ENCODE data around the gene TNS3.

TNS3 gene

GRCh38 chr7:47371733-47372368 lies 210.1 kb downstream of the TNS3 start:
- Histone ChIP-seq H3F3A (ENCODE audit: insufficient read depth, low read length) (no peaks in the 10 kb centered on the region), H3K27me3 (replicated peaks; ENCODE audit: insufficient read depth, low read length) (no peaks in the 10 kb centered on the region), H3K79me2 (ENCODE audit: low read length) (peaks cover 99% of the 10 kb centered on the region), H2AFZ (ENCODE audit: low read length) (no peak overlapping the region), H3K4me3 (ENCODE audit: low read length) (no peak overlapping the region), H4K20me1 (ENCODE audit: insufficient read depth, low read length) (peaks cover 18% of the 10 kb centered on the region; the same call in 1 of the 2 replicates), H3K27ac (ENCODE audit: low read length) (no peak overlapping the region), H3K4me2 (ENCODE audit: low read depth, low read length) (no peak overlapping the region), H3K36me3 (replicated peaks; ENCODE audit: insufficient read depth, low read length) (peaks cover 9% of the 10 kb centered on the region), H3K9ac (ENCODE audit: low read length) (no peak overlapping the region), H3K9me3 (replicated peaks; ENCODE audit: insufficient read depth, low read length) (no peaks in the 10 kb centered on the region), H3K4me1 (ENCODE audit: low read length) (no peaks in the 10 kb centered on the region), H3K9me2 (replicated peaks; ENCODE audit: insufficient read depth, low read length) (no peaks in the 10 kb centered on the region)
- TF ChIP-seq EZH2 (optimal IDR thresholded peaks at IDR 0.05; ENCODE audit: low read depth, low read length): no peak
- no peak for TF ChIP-seq EZH2phosphoT487 (IDR thresholded peaks at IDR 0.05; ENCODE audit: low read length)
- TF ChIP-seq CTCF (IDR thresholded peaks at IDR 0.05; ENCODE audit: low read length): no peak
- no peak for DNase-seq

- no peak overlapping the region for H3K4me3 ChIP-seq (ENCODE audit: low read length)
- no peak for DNase-seq
- no peaks in the 10 kb centered on the region for H3K9me2 ChIP-seq (replicated peaks; ENCODE audit: insufficient read depth, low read length)
- H3F3A ChIP-seq (ENCODE audit: insufficient read depth, low read length): no peaks in the 10 kb centered on the region
- H3K36me3 ChIP-seq (replicated peaks; ENCODE audit: insufficient read depth, low read length): peaks cover 9% of the 10 kb centered on the region
- no peaks in the 10 kb centered on the region for H3K4me1 ChIP-seq (ENCODE audit: low read length)
- H3K79me2 ChIP-seq (ENCODE audit: low read length): peaks cover 99% of the 10 kb centered on the region
- H3K4me2 ChIP-seq (ENCODE audit: low read depth, low read length): no peak overlapping the region
- H3K9me3 ChIP-seq (replicated peaks; ENCODE audit: insufficient read depth, low read length): no peaks in the 10 kb centered on the region
- no peaks in the 10 kb centered on the region for H3K27me3 ChIP-seq (replicated peaks; ENCODE audit: insufficient read depth, low read length)
- no peak overlapping the region for H3K27ac ChIP-seq (ENCODE audit: low read length)
- TF ChIP-seq EZH2 (optimal IDR thresholded peaks at IDR 0.05; ENCODE audit: low read depth, low read length) (no peak), EZH2phosphoT487 (IDR thresholded peaks at IDR 0.05; ENCODE audit: low read length) (no peak), CTCF (IDR thresholded peaks at IDR 0.05; ENCODE audit: low read length) (no peak)
- peaks cover 18% of the 10 kb centered on the region; the same call in 1 of the 2 replicates for H4K20me1 ChIP-seq (ENCODE audit: insufficient read depth, low read length)
- H3K9ac ChIP-seq (ENCODE audit: low read length): no peak overlapping the region
- H2AFZ ChIP-seq (ENCODE audit: low read length): no peak overlapping the region
Observed at GRCh38 chr7:47371317-47371716, 210.6 kb downstream of the TNS3 start.

GRCh38 chr7:47370461-47371042 lies 211.4 kb downstream of the TNS3 start:
- Histone ChIP-seq H3K4me3 (ENCODE audit: low read length) (no peak overlapping the region), H3K27ac (ENCODE audit: low read length) (no peak overlapping the region), H3K27me3 (replicated peaks; ENCODE audit: insufficient read depth, low read length) (no peaks in the 10 kb centered on the region), H3F3A (ENCODE audit: insufficient read depth, low read length) (no peaks in the 10 kb centered on the region), H3K9me3 (replicated peaks; ENCODE audit: insufficient read depth, low read length) (no peaks in the 10 kb centered on the region), H4K20me1 (ENCODE audit: insufficient read depth, low read length) (peaks cover 18% of the 10 kb centered on the region; the same call in 1 of the 2 replicates), H3K36me3 (replicated peaks; ENCODE audit: insufficient read depth, low read length) (peaks cover 9% of the 10 kb centered on the region), H2AFZ (ENCODE audit: low read length) (no peak overlapping the region), H3K9ac (ENCODE audit: low read length) (no peak overlapping the region), H3K9me2 (replicated peaks; ENCODE audit: insufficient read depth, low read length) (no peaks in the 10 kb centered on the region), H3K4me2 (ENCODE audit: low read depth, low read length) (no peak overlapping the region), H3K79me2 (ENCODE audit: low read length) (peaks cover 99% of the 10 kb centered on the region), H3K4me1 (ENCODE audit: low read length) (no peaks in the 10 kb centered on the region)
- no peak for DNase-seq
- TF ChIP-seq EZH2phosphoT487 (IDR thresholded peaks at IDR 0.05; ENCODE audit: low read length): no peak

- peaks cover 99% of the 10 kb centered on the region for H3K79me2 ChIP-seq (ENCODE audit: low read length)
- H4K20me1 ChIP-seq (ENCODE audit: insufficient read depth, low read length): peaks cover 18% of the 10 kb centered on the region; the same call in 1 of the 2 replicates
Observed at GRCh38 chr7:47369736-47370135, 212.2 kb downstream of the TNS3 start.

More at GRCh38 chr7:47369736-47370135, 212.2 kb downstream of the TNS3 start:
- Histone ChIP-seq H3K9me3 (replicated peaks; ENCODE audit: insufficient read depth, low read length) (no peaks in the 10 kb centered on the region), H3F3A (ENCODE audit: insufficient read depth, low read length) (no peaks in the 10 kb centered on the region), H3K36me3 (replicated peaks; ENCODE audit: insufficient read depth, low read length) (peaks cover 10% of the 10 kb centered on the region), H3K4me1 (ENCODE audit: low read length) (no peaks in the 10 kb centered on the region), H3K9ac (ENCODE audit: low read length) (no peak overlapping the region), H3K4me3 (ENCODE audit: low read length) (no peak overlapping the region), H3K27me3 (replicated peaks; ENCODE audit: insufficient read depth, low read length) (no peaks in the 10 kb centered on the region), H2AFZ (ENCODE audit: low read length) (no peak overlapping the region), H3K4me2 (ENCODE audit: low read depth, low read length) (no peak overlapping the region), H3K9me2 (replicated peaks; ENCODE audit: insufficient read depth, low read length) (no peaks in the 10 kb centered on the region), H3K27ac (ENCODE audit: low read length) (no peak overlapping the region)
- no peak for DNase-seq
- no peak for TF ChIP-seq EZH2 (optimal IDR thresholded peaks at IDR 0.05; ENCODE audit: low read depth, low read length)
- TF ChIP-seq EZH2phosphoT487 (IDR thresholded peaks at IDR 0.05; ENCODE audit: low read length): no peak
- TF ChIP-seq CTCF (IDR thresholded peaks at IDR 0.05; ENCODE audit: low read length): no peak
